ENCODE measurements around the gene TNS3. TPM values are rescaled to one million over a fixed set of nuclear protein-coding genes. Genes with fewer than 3 reads are reported as not detected.
"Not testable (repeated sequence)": the region's sequence is repeated elsewhere in the genome, so short reads cannot be mapped to it uniquely, and the experiment has no call there.

The TNS3 gene
- total RNA-seq, 1 donor from 2014 or later: 92.9 TPM

- no peak overlapping the region for H3K4me3 Mint-ChIP-seq (ENCODE audit: unreplicated experiment)
- no peak overlapping the region for H3K9ac ChIP-seq (ENCODE audit: low read length)
- no peaks in the 10 kb centered on the region for H4K20me1 ChIP-seq (ENCODE audit: insufficient read depth, low read length)
- FAIRE-seq (no peak), DNase-seq (ENCODE audit: low read depth) (no peak)
- peaks cover 25% of the 10 kb centered on the region for H3K4me1 Mint-ChIP-seq (ENCODE audit: low read depth, unreplicated experiment)
- H3K27ac ChIP-seq (ENCODE audit: low read depth, low read length): no peak overlapping the region
- H3K36me3 Mint-ChIP-seq (ENCODE audit: low read depth, unreplicated experiment): peaks cover 2% of the 10 kb centered on the region
- no peak overlapping the region for H3K4me3 ChIP-seq (ENCODE audit: insufficient read depth, low read depth, low read length)
- H3K79me2 ChIP-seq (ENCODE audit: insufficient read depth, low read length): no peaks in the 10 kb centered on the region
- no peak overlapping the region for H2AFZ ChIP-seq (ENCODE audit: low read depth, low read length)
- no peak overlapping the region for H3K27ac Mint-ChIP-seq (ENCODE audit: unreplicated experiment)
- peaks cover 5% of the 10 kb centered on the region for H3K9me3 Mint-ChIP-seq (ENCODE audit: unreplicated experiment)
- peaks cover under 1% of the 10 kb centered on the region for H3K27me3 Mint-ChIP-seq (ENCODE audit: low read depth, unreplicated experiment)
- peaks cover 2% of the 10 kb centered on the region for H3K4me1 ChIP-seq (ENCODE audit: insufficient read depth, low read length)
- no peak for TF ChIP-seq CTCF (IDR thresholded peaks at IDR 0.05; ENCODE audit: insufficient read depth, low read depth, low read length)
- no peaks in the 10 kb centered on the region for H3K9me3 ChIP-seq (ENCODE audit: insufficient read depth, low read depth, low read length)
- no peak overlapping the region for H3K4me2 ChIP-seq (ENCODE audit: low read length)
- H3K36me3 ChIP-seq (ENCODE audit: insufficient read depth, low read length): no peaks in the 10 kb centered on the region
- H3K27me3 ChIP-seq (ENCODE audit: insufficient read depth, low read length): no peaks in the 10 kb centered on the region
Measured at GRCh38 chr7:47264021-47264651, 317.8 kb downstream of the TNS3 start.

DNA sequence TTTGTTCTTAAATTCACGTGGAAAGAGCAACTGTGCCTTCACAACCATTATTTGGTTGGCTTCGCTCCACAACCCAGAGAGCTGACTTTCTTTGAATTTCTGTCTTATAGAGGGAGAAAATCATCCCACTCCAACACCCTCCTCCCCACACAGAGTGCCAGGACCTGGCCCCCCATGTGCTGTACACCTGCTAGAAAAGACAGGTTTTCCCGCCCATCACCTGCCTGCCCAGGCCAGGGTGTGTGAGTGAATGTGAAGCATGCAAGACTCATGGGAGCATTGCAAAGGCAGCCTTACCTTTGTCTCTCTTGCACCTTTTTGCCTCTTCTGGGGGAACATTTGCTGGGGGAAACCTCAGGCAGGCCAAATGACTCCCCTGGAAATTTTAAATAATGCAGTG lies 319.0 kb downstream of the TNS3 start:
- H2AFZ ChIP-seq (ENCODE audit: low read depth, low read length): no peak overlapping the region
- DNase-seq (ENCODE audit: low read depth) (no peak), FAIRE-seq (no peak)
- H3K36me3 Mint-ChIP-seq (ENCODE audit: low read depth, unreplicated experiment): no peaks in the 10 kb centered on the region
- no peak overlapping the region for H3K4me2 ChIP-seq (ENCODE audit: low read length)
- no peaks in the 10 kb centered on the region for H3K36me3 ChIP-seq (ENCODE audit: insufficient read depth, low read length)
- peaks cover 25% of the 10 kb centered on the region for H3K4me1 Mint-ChIP-seq (ENCODE audit: low read depth, unreplicated experiment)
- H4K20me1 ChIP-seq (ENCODE audit: insufficient read depth, low read length): no peaks in the 10 kb centered on the region
- peaks cover 2% of the 10 kb centered on the region for H3K4me1 ChIP-seq (ENCODE audit: insufficient read depth, low read length)
- H3K9ac ChIP-seq (ENCODE audit: low read length): no peak overlapping the region
- H3K4me3 ChIP-seq (ENCODE audit: insufficient read depth, low read depth, low read length): no peak overlapping the region
- no peaks in the 10 kb centered on the region for H3K9me3 ChIP-seq (ENCODE audit: insufficient read depth, low read depth, low read length)
- peaks cover 2% of the 10 kb centered on the region for H3K9me3 Mint-ChIP-seq (ENCODE audit: unreplicated experiment)
- no peaks in the 10 kb centered on the region for H3K79me2 ChIP-seq (ENCODE audit: insufficient read depth, low read length)
- H3K27ac ChIP-seq (ENCODE audit: low read depth, low read length): no peak overlapping the region
- no peaks in the 10 kb centered on the region for H3K27me3 ChIP-seq (ENCODE audit: insufficient read depth, low read length)
- peaks cover 5% of the 10 kb centered on the region for H3K27me3 Mint-ChIP-seq (ENCODE audit: low read depth, unreplicated experiment)
- no peak overlapping the region for H3K4me3 Mint-ChIP-seq (ENCODE audit: unreplicated experiment)
- H3K27ac Mint-ChIP-seq (ENCODE audit: unreplicated experiment): no peak overlapping the region
- TF ChIP-seq CTCF (IDR thresholded peaks at IDR 0.05; ENCODE audit: insufficient read depth, low read depth, low read length) (no peak), EZH2 (IDR thresholded peaks at IDR 0.05; ENCODE audit: insufficient read depth, low read length) (no peak)

DNA sequence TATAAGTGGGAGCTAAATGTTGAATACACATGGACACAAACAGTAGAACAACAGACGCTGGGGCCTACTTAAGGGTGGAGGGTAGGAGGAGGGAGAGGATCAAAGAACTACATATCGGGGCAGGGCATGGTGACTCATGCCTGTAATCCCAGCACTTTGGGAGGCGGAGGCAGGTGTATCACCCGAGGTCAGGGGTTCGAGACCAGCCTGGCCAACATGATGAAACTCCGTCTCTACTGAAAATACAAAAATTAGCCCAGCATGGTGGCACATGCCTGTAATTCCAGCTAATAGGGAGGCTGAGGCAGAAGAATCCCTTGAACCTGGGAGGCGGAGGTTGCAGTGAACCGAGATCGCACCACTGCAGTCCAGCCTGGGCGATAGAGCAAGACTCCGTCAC lies 319.8 kb downstream of the TNS3 start:
- not testable (repeated sequence) for H3K36me3 Mint-ChIP-seq (ENCODE audit: low read depth, unreplicated experiment); H4K20me1 ChIP-seq (ENCODE audit: insufficient read depth, low read length); H3K4me3 ChIP-seq (ENCODE audit: insufficient read depth, low read depth, low read length); FAIRE-seq; H3K4me3 Mint-ChIP-seq (ENCODE audit: unreplicated experiment); H3K4me1 ChIP-seq (ENCODE audit: insufficient read depth, low read length); H3K27ac Mint-ChIP-seq (ENCODE audit: unreplicated experiment); H3K9ac ChIP-seq (ENCODE audit: low read length); H3K9me3 Mint-ChIP-seq (ENCODE audit: unreplicated experiment); DNase-seq (ENCODE audit: low read depth); H2AFZ ChIP-seq (ENCODE audit: low read depth, low read length); H3K4me2 ChIP-seq (ENCODE audit: low read length); H3K9me3 ChIP-seq (ENCODE audit: insufficient read depth, low read depth, low read length); H3K27ac ChIP-seq (ENCODE audit: low read depth, low read length); H3K79me2 ChIP-seq (ENCODE audit: insufficient read depth, low read length); H3K36me3 ChIP-seq (ENCODE audit: insufficient read depth, low read length); H3K27me3 ChIP-seq (ENCODE audit: insufficient read depth, low read length)
- peaks cover 25% of the 10 kb centered on the region for H3K4me1 Mint-ChIP-seq (ENCODE audit: low read depth, unreplicated experiment)
- H3K27me3 Mint-ChIP-seq (ENCODE audit: low read depth, unreplicated experiment): peaks cover 12% of the 10 kb centered on the region
